GM12874 (cell line): ENCODE measurements around the gene MRPL14.

Experiments
- TF ChIP-seq, protein P1 (sequence below): IDR thresholded peaks from 2 replicates; pipeline ENCODE4 v1.5.1; 2011; ENCODE audit warnings: low read depth, mild to moderate bottlenecking, control low read depth, low read length, moderate library complexity; ENCODE audit not compliant: insufficient read depth

MRPL14 gene

DNA sequence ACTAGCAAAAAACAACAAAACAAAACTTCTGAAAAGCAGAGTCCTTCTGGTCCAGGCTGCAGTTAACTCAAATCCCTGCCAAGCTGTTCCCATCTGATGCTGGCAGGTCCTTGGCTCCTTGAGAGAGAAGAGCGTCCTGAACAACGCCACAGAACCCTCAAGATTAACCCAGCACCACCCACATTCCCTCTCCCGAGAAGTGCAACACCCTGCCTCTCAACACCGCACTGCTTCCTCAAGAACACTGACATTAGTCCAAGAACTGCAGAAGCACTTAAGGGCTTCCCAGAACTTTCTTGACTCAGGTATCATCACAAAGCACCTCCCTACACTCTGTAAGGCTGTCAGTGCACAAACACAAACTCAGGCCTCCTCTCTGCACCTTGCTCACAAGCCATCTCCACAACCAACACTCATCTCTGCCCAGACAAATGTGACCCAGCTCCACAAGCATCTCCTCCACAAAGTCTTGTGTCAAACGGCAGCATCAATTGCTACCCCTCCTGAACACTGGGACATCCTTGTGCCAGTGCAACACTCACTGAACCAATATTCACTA is 7.5 kb downstream of the MRPL14 start:
- TF ChIP-seq, protein P1, sequence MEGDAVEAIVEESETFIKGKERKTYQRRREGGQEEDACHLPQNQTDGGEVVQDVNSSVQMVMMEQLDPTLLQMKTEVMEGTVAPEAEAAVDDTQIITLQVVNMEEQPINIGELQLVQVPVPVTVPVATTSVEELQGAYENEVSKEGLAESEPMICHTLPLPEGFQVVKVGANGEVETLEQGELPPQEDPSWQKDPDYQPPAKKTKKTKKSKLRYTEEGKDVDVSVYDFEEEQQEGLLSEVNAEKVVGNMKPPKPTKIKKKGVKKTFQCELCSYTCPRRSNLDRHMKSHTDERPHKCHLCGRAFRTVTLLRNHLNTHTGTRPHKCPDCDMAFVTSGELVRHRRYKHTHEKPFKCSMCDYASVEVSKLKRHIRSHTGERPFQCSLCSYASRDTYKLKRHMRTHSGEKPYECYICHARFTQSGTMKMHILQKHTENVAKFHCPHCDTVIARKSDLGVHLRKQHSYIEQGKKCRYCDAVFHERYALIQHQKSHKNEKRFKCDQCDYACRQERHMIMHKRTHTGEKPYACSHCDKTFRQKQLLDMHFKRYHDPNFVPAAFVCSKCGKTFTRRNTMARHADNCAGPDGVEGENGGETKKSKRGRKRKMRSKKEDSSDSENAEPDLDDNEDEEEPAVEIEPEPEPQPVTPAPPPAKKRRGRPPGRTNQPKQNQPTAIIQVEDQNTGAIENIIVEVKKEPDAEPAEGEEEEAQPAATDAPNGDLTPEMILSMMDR, result no peak

DNA sequence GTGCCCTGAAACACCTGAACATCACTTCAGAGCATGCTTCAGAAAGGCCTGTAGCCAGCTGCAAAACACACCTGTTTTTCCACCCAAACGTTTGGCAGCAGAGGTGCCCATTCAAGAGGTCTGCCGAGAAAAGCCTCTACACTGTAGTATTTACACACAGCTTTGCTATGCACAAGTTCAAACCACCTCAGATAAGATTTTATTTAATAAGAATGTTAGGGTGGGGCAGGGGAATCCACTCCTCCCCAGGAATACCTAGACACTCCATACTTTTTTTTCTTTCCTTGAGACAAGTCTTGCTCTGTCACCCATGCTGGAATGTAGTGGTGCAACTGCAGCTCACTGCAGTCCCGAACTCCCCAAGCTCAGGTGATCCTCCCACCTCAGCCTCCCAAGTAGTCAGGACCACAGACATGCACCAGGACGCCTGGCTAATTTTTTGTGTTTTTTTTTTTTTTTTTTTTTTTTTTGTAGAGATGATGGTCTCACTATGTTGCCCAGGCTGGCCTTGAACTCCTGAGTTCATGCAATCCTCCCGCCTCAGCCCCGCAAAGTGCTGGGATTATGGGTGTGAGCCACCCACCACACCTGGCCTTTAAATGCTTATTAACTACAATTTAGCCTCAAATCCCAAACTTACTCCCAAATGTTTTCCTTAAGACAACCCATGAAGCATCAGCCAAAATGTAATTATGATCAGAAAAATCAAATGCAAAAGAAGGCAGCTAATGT is 9.7 kb downstream of the MRPL14 start:
- TF ChIP-seq, protein P1, result no peak

DNA sequence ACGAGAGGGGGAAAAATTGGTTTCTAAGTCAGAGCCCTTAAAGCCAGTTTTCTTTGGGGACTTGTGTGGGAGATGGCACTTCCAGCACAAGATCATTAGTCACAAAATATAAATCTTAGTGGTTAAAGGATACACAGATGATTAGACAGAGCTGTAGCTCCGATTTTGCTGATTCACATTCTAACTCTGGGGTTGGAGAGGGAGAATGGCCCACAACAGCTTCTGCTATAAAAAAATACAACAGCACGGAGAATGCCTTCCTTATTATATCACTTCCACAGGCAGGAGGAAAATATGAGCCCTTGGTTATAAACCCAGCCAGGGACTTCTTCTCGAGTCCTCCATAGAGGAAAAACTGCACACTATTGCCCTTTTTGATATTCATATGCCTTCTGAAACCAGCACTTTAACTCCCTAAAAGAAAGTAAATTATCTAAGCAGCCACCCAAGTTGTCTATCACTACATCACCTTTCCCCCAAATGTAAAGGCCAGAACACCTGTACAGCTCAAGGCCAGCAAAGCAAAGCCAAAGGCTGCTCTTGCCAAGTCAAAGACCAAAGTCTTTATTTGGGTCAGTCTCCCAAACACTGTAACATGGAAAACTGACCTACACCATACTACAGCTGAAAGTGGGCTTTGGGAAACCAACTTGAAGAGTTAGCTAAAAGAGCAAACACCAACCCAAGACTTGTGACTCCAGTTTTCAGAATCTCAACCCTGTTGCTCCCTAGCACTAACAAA is 10.4 kb downstream of the MRPL14 start:
- TF ChIP-seq, protein P1, result no peak

DNA sequence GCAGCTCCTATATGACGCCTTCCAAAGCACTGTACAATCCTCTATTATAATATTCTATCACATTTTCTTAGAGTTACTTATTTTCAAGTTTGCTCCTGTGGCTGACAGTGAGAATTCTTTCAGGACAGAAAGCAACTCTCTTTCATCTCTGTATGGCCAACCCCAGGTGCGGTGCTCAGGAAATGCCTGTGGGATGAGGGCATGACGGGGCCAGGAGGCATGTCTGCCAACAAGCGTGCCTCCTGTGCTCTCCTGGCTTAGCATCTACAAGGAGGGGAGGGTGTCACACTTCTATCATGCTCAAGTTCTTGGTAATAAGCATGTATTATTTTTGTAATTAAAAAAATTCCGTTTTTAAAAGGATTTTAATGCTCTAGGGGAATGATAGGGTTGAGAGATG is 11.4 kb downstream of the MRPL14 start:
- TF ChIP-seq, protein P1, result no peak

DNA sequence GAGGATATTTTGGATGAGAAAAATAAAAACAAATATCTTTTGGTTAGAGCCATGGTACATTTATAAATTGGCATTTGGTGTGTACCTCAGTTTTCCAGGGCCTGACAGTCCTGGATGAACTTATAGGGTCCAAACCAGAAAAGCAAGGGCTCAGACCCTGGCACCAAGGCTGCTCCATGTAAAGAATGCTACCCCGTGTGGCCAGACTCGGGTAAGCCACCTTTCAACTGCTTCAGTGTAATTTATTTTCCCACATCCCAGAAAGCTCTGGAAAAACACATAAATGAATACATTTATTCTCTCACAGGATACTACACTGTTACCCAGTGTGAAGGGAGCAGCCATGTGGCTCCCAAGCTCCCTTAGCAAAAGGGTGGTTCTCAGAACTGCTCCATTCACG is 13.8 kb downstream of the MRPL14 start:
- TF ChIP-seq, protein P1, result peak; percentile 24; the same call in 1 of the 2 replicates

DNA sequence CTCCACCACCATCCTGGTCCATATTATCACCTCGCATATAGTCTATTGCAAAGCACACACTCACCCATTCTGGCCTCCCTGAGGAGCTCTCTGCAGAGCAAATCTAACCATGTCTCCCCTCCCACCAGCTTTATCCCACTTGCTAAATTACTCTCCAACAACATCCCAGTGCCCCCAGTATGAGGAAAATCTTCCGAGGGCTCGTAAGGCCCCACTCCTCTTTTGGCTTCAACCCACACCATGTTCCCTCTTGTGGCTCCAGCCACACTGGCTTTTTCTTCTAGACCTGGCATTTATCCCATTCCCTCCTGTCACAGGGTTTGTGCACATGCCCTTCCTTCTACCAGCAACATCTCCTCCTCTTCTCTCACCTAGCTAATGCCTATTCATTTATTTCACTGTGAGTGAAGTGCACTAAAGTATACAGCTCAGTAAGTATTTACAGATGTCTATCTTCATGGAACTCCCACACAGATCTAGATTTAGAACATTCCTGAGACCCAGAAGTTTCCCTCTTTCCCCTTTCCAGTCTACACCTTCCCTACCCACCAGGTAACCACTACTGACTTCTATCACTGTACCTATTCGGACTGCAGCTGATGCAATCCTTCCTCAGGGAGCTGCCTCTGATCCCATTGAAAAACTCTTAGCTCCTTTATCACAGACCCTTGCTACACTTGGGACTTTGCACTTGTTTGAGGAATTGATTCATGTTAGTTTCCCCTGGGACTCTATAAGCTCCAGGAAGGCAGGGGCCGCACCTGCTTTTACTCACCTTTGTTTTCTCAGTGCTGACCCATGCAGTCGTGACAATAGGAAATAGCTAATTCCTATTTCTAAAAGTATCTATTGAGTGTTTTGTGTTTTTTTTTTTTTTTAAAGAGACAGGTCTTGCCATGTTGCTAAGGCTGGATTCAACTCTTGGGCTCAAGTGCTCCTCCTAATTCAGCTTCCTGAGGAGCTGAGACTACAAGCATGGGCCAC is 15.5 kb downstream of the MRPL14 start:
- TF ChIP-seq, protein P1, result no peak
